Cardiac septum (tissue), 1 donor: Measurements from ENCODE around the gene JPH4. TPM values are rescaled to one million over a fixed set of nuclear protein-coding genes. Genes with fewer than 3 reads are reported as not detected.
"Not testable (repeated sequence)": the region's sequence is repeated elsewhere in the genome, so short reads cannot be mapped to it uniquely, and the experiment has no call there.

Experiments
- DNase-seq: peaks from one replicate; pipeline ENCODE4 v3.0.0-alpha.2; 2020; ENCODE audit warnings: low spot score
- intact Hi-C: fragments of 100-400 bp; cut with DNase I; formaldehyde crosslinking; loops from one replicate; pipeline ENCODE4 v1.14.0; 2022
- total RNA-seq: library from RNA; stranded (reverse); fragmentation: NEBNext Ultra II Directional; extraction: Animal tissue kit (Norgen Biotek cat#: 25700); gene quantifications from one replicate; pipeline ENCODE4 v1.2.1, GENCODE V29; 2021
- donor health status: DM: no; HTN: no; CAD: no.

The JPH4 gene
- total RNA-seq, 1 donor from 2014 or later, result 0.19 TPM

- intact Hi-C loops, result loop anchor here (10.0 kb wide), 1 partner anchor 53 kb away; no protein-coding TSS in a partner anchor
- no peak for DNase-seq
These were observed 40.4 kb downstream of the JPH4 start for GRCh38 chr14:23538050-23538718.

GRCh38 chr14:23537351-23538049, 41.1 kb downstream of the JPH4 start:
- intact Hi-C loops, result loop anchor here (10.0 kb wide), 1 partner anchor 53 kb away; no protein-coding TSS in a partner anchor

GRCh38 chr14:23536906-23537305, 41.7 kb downstream of the JPH4 start:
- intact Hi-C loops, result loop anchor here (10.0 kb wide), 1 partner anchor 52 kb away; no protein-coding TSS in a partner anchor
- DNase-seq, result not testable (repeated sequence)

More at GRCh38 chr14:23537351-23538049, 41.1 kb downstream of the JPH4 start:
- no peak for DNase-seq

- intact Hi-C loops, result loop anchor here (10.0 kb wide), 1 partner anchor 52 kb away; no protein-coding TSS in a partner anchor
- DNase-seq, result no peak
These were observed 42.1 kb downstream of the JPH4 start for GRCh38 chr14:23536494-23536893.

- intact Hi-C loops, result loop anchor here (10.0 kb wide), 1 partner anchor 51 kb away; no protein-coding TSS in a partner anchor
- DNase-seq, result no peak
These were observed 42.6 kb downstream of the JPH4 start for GRCh38 chr14:23535943-23536342.

- intact Hi-C loops, result loop anchor here (10.0 kb wide), 1 partner anchor 49 kb away; no protein-coding TSS in a partner anchor
- DNase-seq, result no peak
These were observed 44.7 kb downstream of the JPH4 start for GRCh38 chr14:23533652-23534435.

- intact Hi-C loops, result loop anchor here (10.0 kb wide), 1 partner anchor 48 kb away; no protein-coding TSS in a partner anchor
- no peak for DNase-seq
These were observed 45.9 kb downstream of the JPH4 start for GRCh38 chr14:23532658-23533057.

GRCh38 chr14:23531391-23531790, 47.2 kb downstream of the JPH4 start:
- DNase-seq, result no peak
- intact Hi-C loops, result loop anchor here (10.0 kb wide), 1 partner anchor 47 kb away; no protein-coding TSS in a partner anchor

- DNase-seq, result no peak
- intact Hi-C loops, result loop anchor here (10.0 kb wide), 1 partner anchor 46 kb away; no protein-coding TSS in a partner anchor
These were observed 48.1 kb downstream of the JPH4 start for GRCh38 chr14:23530375-23531055.

GRCh38 chr14:23529016-23529415, 49.6 kb downstream of the JPH4 start:
- no peak for DNase-seq
- intact Hi-C loops, result no loop called here

- no peak for DNase-seq
- intact Hi-C loops, result no loop called here
These were observed 50.0 kb downstream of the JPH4 start for GRCh38 chr14:23528555-23528954.

- intact Hi-C loops, result no loop called here
These were observed 53.0 kb downstream of the JPH4 start for GRCh38 chr14:23525611-23526010.

GRCh38 chr14:23524954-23525353, 53.6 kb downstream of the JPH4 start:
- intact Hi-C loops, result no loop called here
- DNase-seq, result no peak

More at GRCh38 chr14:23525611-23526010, 53.0 kb downstream of the JPH4 start:
- DNase-seq, result no peak

GRCh38 chr14:23523229-23524016, 55.2 kb downstream of the JPH4 start:
- intact Hi-C loops, result no loop called here
- DNase-seq, result no peak

- DNase-seq, result no peak
- intact Hi-C loops, result no loop called here
These were observed 55.9 kb downstream of the JPH4 start for GRCh38 chr14:23522643-23523198.

GRCh38 chr14:23521785-23522640, 56.6 kb downstream of the JPH4 start:
- no peak for DNase-seq
- intact Hi-C loops, result no loop called here

- intact Hi-C loops, result no loop called here
These were observed 57.6 kb downstream of the JPH4 start for GRCh38 chr14:23520899-23521533.

More at GRCh38 chr14:23520899-23521533, 57.6 kb downstream of the JPH4 start:
- DNase-seq, result no peak
